Liver (tissue), 9 donors: ENCODE measurements around the gene RAD51B. TPM values are rescaled to one million over a fixed set of nuclear protein-coding genes. Genes with fewer than 3 reads are reported as not detected.

Experiments used
- DNase-seq: peaks from one replicate; pipeline ENCODE4 v3.0.0-alpha.2; 2017; ENCODE audit warnings: low spot score
- H3K27ac ChIP-seq, 2 donors: one replicate each; pipeline ENCODE4 v1.7.0; 2013; ENCODE audit warnings: inconsistent platforms in 2 of 2, low read length in 2 of 2, control low read depth in 1 of 2, low read depth in 1 of 2, mild to moderate bottlenecking in 1 of 2
- H3K27me3 ChIP-seq, 4 donors: one replicate each; pipeline versions ENCODE4 v1.6.1 to v1.7.0; 2013; ENCODE audit warnings: low read length in 3 of 4, inconsistent platforms in 1 of 4, mild to moderate bottlenecking in 1 of 4, moderate library complexity in 1 of 4; ENCODE audit not compliant: control insufficient read depth in 4 of 4, insufficient read depth in 4 of 4
- H3K36me3 ChIP-seq, 4 donors: one replicate each; pipeline versions ENCODE4 v1.6.1 to v1.7.0; 2013; ENCODE audit warnings: low read length in 3 of 4, mild to moderate bottlenecking in 3 of 4, low read depth in 1 of 4, moderate library complexity in 1 of 4; ENCODE audit not compliant: control insufficient read depth in 4 of 4, insufficient read depth in 3 of 4
- H3K4me1 ChIP-seq, 4 donors: one replicate each; pipeline versions ENCODE4 v1.6.1 to v1.7.0; 2013; ENCODE audit warnings: low read length in 3 of 4, mild to moderate bottlenecking in 3 of 4, moderate library complexity in 1 of 4; ENCODE audit not compliant: control insufficient read depth in 4 of 4, insufficient read depth in 4 of 4
- H3K4me3 ChIP-seq, 3 donors: one replicate each; pipeline versions ENCODE4 v1.6.1 to v1.7.0; 2013; ENCODE audit warnings: low read length in 3 of 3, control low read depth in 1 of 3, low read depth in 1 of 3, mild to moderate bottlenecking in 1 of 3
- H3K9ac ChIP-seq, 2 donors: one replicate each; pipeline ENCODE4 v1.7.0; 2013; ENCODE audit warnings: low read length in 2 of 2, mild to moderate bottlenecking in 2 of 2, moderate library complexity in 2 of 2, control low read depth in 1 of 2, low read depth in 1 of 2
- H3K9me3 ChIP-seq, 4 donors: one replicate each; pipeline versions ENCODE4 v1.6.1 to v1.7.0; 2013; ENCODE audit warnings: low read length in 3 of 4; ENCODE audit not compliant: control insufficient read depth in 4 of 4
- CTCF ChIP-seq: fragments of 150-350 bp; IDR thresholded peaks from 2 replicates; pipeline ENCODE4 v1.5.1; 2017; ENCODE audit warnings: improper control_type of control experiment, low read depth, low read length; ENCODE audit not compliant: missing input control
- EGR1 ChIP-seq, 2 donors: IDR thresholded peaks; 2 replicates each; pipeline ENCODE4 v1.6.1; 2016 to 2018; ENCODE audit warnings: antibody characterized with exemption in 2 of 2, low read depth in 2 of 2
- FOXA1 ChIP-seq: IDR thresholded peaks from 2 replicates; pipeline ENCODE4 v1.6.1; 2016; ENCODE audit warnings: antibody characterized with exemption
- FOXA2 ChIP-seq: IDR thresholded peaks from 2 replicates; pipeline ENCODE4 v1.6.1; 2016; ENCODE audit warnings: antibody characterized with exemption
- GABPA ChIP-seq, 2 donors: IDR thresholded peaks in 1 of 2; conservative IDR thresholded peaks in 1 of 2; 2 replicates each; pipeline ENCODE4 v1.6.1; 2016; ENCODE audit warnings: antibody characterized with exemption in 2 of 2, mild to moderate bottlenecking in 1 of 2, moderate library complexity in 1 of 2
- HNF4A ChIP-seq, 2 donors: conservative IDR thresholded peaks; 2 replicates each; pipeline ENCODE4 v1.6.1; 2016; ENCODE audit warnings: antibody characterized with exemption in 2 of 2, mild to moderate bottlenecking in 2 of 2
- HNF4G ChIP-seq: IDR thresholded peaks from 2 replicates; pipeline ENCODE4 v1.6.1; 2016; ENCODE audit warnings: antibody characterized with exemption
- JUND ChIP-seq, 2 donors: IDR thresholded peaks; 2 replicates each; pipeline ENCODE4 v1.6.1; 2016; ENCODE audit warnings: antibody characterized with exemption in 2 of 2
- NR2F2 ChIP-seq: IDR thresholded peaks from 2 replicates; pipeline ENCODE4 v1.6.1; 2016; ENCODE audit warnings: antibody characterized with exemption
- RAD21 ChIP-seq, 2 donors: IDR thresholded peaks; 2 replicates each; pipeline ENCODE4 v1.6.1; 2016; ENCODE audit warnings: antibody characterized with exemption in 2 of 2, mild to moderate bottlenecking in 2 of 2
- REST ChIP-seq: IDR thresholded peaks from 2 replicates; pipeline ENCODE4 v1.6.1; 2016; ENCODE audit warnings: antibody characterized with exemption, mild to moderate bottlenecking
- RXRA ChIP-seq, 2 donors: IDR thresholded peaks; 2 replicates each; pipeline ENCODE4 v1.6.1; 2017 to 2018; ENCODE audit warnings: antibody characterized with exemption in 2 of 2, mild to moderate bottlenecking in 1 of 2
- SP1 ChIP-seq: IDR thresholded peaks from 2 replicates; pipeline ENCODE4 v1.6.1; 2018; ENCODE audit warnings: antibody characterized with exemption, mild to moderate bottlenecking
- TAF1 ChIP-seq: conservative IDR thresholded peaks from 2 replicates; pipeline ENCODE4 v1.6.1; 2016; ENCODE audit warnings: antibody characterized with exemption, mild to moderate bottlenecking
- WGBS: extraction: QIAGEN DNeasy Blood & Tissue Kit; methylation state at CpG from one replicate; pipeline ENCODE4 v1.1.7; 2013; 5-methylcytosine and 5-hydroxymethylcytosine counted together
- polyA plus RNA-seq, 2 donors: library from polyadenylated mRNA; stranded (reverse) in 1 of 2; unstranded in 1 of 2; fragments of 200-250 nt in 1 of 2; fragments of >200 nt in 1 of 2; fragmentation: Nextera tagmentation in 1 of 2; extraction: Ambion mirVana in 1 of 2; gene quantifications; one replicate each; pipeline versions ENCODE4 v1.2.1 to v1.2.3, GENCODE V29; 2013 to 2015
- total RNA-seq, 2 donors: library from RNA; depleted of rRNA; stranded (reverse); fragments of >200 nt; gene quantifications; one replicate each; pipeline ENCODE4 v1.2.3, GENCODE V29; 2014
- TF ChIP-seq, protein P1 (sequence below): IDR thresholded peaks from 2 replicates; pipeline ENCODE4 v1.6.1; 2016; ENCODE audit warnings: antibody characterized with exemption
- TF ChIP-seq, protein P2 (sequence below): IDR thresholded peaks from 2 replicates; pipeline ENCODE4 v1.6.1; 2016; ENCODE audit warnings: antibody characterized with exemption
- TF ChIP-seq, protein P3 (sequence below): IDR thresholded peaks from 2 replicates; pipeline ENCODE4 v1.6.1; 2016; ENCODE audit warnings: antibody characterized with exemption
- donor health status: healthy.
- donor health status: healthy.
- donor health status: healthy.
- donor health status: healthy.
- donor health status: healthy.

RAD51B gene
- total and polyA plus RNA-seq, 4 donors, result 0.81 to 12.9 (median 2.4) TPM

GRCh38 chr14:68337279-68337678, 517.7 kb downstream of the RAD51B start (continued):
- TF ChIP-seq REST (no peak), EGR1 (IDR thresholded peaks at IDR 0.05; ENCODE audit: low read depth in 2 of 2) (no peak), NR2F2 (no peak), HNF4G (no peak), RXRA (IDR thresholded peaks at IDR 0.05) (no peak)
- TF ChIP-seq, protein P1, sequence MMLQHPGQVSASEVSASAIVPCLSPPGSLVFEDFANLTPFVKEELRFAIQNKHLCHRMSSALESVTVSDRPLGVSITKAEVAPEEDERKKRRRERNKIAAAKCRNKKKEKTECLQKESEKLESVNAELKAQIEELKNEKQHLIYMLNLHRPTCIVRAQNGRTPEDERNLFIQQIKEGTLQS, result no peak
- TF ChIP-seq, protein P2, sequence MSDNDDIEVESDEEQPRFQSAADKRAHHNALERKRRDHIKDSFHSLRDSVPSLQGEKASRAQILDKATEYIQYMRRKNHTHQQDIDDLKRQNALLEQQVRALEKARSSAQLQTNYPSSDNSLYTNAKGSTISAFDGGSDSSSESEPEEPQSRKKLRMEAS, result no peak

GRCh38 chr14:68340262-68340661, 520.7 kb downstream of the RAD51B start:
- H3K9ac ChIP-seq, result no peak overlapping the region
- H3K4me3 ChIP-seq, result no peak overlapping the region
- H3K9me3 ChIP-seq, result no peaks in the 10 kb centered on the region
- WGBS, result 95% methylated on average over 1 of the region's 1 CpG
- DNase-seq, result no peak
- no peaks in the 10 kb centered on the region for H3K4me1 ChIP-seq
- H3K36me3 ChIP-seq, result no peaks in the 10 kb centered on the region
- H3K27me3 ChIP-seq, result no peaks in the 10 kb centered on the region
- no peak for TF ChIP-seq GABPA (IDR thresholded peaks at IDR 0.05 in 1 of 2, conservative IDR thresholded peaks at IDR 0.05 in 1 of 2)
- no peak overlapping the region for H3K27ac ChIP-seq

DNA sequence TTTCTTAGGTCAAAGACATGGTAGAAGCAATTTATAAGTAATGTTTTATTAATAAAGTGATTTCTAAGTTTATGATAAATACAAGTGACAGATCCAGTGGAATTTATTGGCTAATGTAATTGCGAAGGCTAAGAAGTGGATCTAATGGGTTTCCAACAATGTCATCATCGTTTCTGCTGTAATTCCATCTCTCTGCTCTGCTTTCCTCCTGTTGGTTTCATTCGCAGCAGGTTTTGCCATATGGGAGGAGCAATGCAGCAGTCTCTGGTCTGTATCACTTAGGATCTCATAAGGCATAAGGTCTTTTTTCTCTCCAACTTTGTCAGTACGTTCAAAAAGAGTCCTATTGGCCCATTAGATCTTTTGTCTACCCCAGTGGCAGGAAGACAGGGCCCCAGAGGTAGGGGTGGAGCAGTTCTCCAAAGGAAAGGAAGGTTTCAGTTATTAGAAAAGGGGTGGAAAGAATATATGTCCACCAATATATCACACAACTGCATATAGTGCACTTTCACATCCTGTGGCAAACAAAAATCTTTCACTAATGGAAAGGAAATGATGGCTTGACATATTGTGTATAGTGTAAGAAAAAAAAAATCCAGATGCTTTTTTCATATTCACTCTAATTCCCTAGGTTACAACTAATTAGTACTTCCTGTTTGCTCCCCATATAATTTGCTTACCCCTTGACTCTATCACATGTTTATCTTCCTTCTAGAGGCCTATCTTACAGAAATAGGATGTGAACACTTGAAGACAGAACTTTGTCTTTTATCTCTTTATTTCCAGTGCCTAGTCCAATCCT, 522.0 kb downstream of the RAD51B start:
- Histone ChIP-seq H3K4me3 (no peak overlapping the region), H3K36me3 (no peaks in the 10 kb centered on the region), H3K9me3 (no peaks in the 10 kb centered on the region), H3K9ac (no peak overlapping the region), H3K27me3 (no peaks in the 10 kb centered on the region), H3K27ac (no peak overlapping the region), H3K4me1 (no peaks in the 10 kb centered on the region)
- 89% methylated on average over 4 of the region's 4 CpGs for WGBS
- DNase-seq, result no peak
- TF ChIP-seq FOXA2 (no peak), HNF4A (conservative IDR thresholded peaks at IDR 0.05) (no peak), REST (no peak), NR2F2 (no peak), RAD21 (IDR thresholded peaks at IDR 0.05) (no peak), CTCF (no peak), EGR1 (IDR thresholded peaks at IDR 0.05; ENCODE audit: low read depth in 2 of 2) (no peak), RXRA (IDR thresholded peaks at IDR 0.05) (no peak), TAF1 (no peak), SP1 (no peak), JUND (IDR thresholded peaks at IDR 0.05) (no peak), FOXA1 (no peak)
- TF ChIP-seq, protein P1, result no peak
- TF ChIP-seq, protein P2, result no peak
- TF ChIP-seq, protein P3, sequence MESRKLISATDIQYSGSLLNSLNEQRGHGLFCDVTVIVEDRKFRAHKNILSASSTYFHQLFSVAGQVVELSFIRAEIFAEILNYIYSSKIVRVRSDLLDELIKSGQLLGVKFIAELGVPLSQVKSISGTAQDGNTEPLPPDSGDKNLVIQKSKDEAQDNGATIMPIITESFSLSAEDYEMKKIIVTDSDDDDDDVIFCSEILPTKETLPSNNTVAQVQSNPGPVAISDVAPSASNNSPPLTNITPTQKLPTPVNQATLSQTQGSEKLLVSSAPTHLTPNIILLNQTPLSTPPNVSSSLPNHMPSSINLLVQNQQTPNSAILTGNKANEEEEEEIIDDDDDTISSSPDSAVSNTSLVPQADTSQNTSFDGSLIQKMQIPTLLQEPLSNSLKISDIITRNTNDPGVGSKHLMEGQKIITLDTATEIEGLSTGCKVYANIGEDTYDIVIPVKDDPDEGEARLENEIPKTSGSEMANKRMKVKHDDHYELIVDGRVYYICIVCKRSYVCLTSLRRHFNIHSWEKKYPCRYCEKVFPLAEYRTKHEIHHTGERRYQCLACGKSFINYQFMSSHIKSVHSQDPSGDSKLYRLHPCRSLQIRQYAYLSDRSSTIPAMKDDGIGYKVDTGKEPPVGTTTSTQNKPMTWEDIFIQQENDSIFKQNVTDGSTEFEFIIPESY, result no peak
